Dermis lymphatic vessel endothelial cell (primary cell): ENCODE results near the gene MYL4. TPM values are rescaled to one million over a fixed set of nuclear protein-coding genes. Genes with fewer than 3 reads are reported as not detected.

Experiments used
- total RNA-seq: library from RNA; depleted of rRNA; stranded (reverse); fragments of >200 nt; gene quantifications from 2 replicates; pipeline ENCODE4 v1.2.1, GENCODE V29; 2014

MYL4 gene
- total RNA-seq, result 0.86 and 0.87 TPM in 2 replicates

DNA sequence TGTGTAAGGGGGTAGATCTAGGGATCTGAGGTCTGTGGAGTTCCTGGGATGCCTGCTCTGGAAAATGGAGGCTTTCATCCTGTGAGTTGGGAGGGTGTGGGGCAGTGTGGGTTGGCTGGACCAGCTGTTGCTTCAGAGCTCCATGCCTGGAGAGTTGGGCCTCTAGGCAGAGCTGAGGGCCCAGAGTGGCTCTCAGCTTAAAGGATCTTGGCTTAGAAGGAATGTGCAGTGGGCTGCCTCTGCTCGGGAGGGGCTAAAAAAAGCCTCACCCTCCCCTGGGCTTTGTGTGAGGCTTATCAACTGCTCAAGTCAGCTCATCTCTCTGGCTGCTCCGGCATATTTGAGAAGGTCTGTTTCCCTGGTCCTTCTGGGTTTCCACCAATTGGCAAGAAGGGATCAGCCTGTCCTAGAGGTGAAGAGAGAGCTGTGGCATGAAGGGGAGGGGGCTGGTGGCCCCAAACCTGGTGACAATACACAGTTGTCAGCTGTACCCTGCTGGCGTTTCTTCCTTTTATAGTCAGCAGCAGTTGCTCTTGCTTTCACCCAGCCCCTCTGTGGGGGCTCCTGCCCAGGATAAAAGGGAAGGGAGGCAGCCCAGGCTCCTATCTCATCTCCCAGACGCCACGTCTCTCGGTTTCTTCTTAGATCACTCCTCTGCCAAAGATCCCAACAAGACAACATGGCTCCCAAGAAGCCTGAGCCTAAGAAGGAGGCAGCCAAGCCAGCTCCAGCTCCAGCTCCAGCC is at the start of gene MYL4:
Gene MYL4 (plus strand): TSS at position 605 of the 745 bp plus-strand sequence. CDS start 75 bp downstream, at position 680.

DNA sequence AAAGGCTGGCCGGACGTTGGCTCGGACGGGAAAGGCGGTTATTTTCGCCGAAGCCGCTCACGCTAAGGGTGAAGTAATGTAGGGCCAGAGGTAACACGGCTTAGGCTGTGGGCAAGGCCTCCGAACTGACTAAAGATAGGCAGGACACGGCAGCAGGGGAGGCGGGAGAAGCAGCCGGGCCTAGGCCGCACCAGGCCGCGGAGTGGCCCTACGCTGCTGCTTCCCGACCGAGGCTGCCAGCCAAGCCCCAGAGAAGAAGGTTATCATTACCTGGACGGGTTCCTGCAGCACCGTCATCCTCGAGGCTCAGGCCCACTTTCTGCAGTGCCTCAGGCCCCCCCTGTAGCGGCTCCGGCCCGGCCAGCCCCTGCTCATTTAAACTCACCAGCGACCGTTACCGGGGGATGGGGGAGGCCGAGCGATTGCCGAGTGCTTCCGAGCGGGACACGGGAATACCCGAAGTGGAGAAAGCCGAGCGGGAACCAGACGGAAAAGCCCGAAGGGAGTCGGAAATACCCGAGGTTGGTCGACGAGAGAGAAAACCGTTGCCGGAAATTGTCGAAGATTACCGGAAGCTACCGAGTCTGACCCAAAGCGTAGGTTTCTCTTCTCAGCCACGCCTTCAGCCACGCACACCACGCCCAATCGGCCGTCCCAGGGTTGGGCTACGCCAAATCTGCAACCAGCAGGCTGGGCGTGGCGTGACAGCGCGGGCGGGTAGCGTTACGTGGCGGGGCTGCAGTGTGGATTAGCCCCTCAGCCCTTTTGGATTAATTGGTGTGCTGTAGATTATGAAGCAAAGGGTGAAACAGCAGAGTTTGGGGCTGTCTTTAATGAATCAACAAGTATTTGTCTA is 20.0 kb upstream of the MYL4 start, which contains the start of gene CDC27:
Gene CDC27 (minus strand): TSS at position 420 of the 856 bp plus-strand sequence. CDS start 123 bp downstream, at position 297.

DNA sequence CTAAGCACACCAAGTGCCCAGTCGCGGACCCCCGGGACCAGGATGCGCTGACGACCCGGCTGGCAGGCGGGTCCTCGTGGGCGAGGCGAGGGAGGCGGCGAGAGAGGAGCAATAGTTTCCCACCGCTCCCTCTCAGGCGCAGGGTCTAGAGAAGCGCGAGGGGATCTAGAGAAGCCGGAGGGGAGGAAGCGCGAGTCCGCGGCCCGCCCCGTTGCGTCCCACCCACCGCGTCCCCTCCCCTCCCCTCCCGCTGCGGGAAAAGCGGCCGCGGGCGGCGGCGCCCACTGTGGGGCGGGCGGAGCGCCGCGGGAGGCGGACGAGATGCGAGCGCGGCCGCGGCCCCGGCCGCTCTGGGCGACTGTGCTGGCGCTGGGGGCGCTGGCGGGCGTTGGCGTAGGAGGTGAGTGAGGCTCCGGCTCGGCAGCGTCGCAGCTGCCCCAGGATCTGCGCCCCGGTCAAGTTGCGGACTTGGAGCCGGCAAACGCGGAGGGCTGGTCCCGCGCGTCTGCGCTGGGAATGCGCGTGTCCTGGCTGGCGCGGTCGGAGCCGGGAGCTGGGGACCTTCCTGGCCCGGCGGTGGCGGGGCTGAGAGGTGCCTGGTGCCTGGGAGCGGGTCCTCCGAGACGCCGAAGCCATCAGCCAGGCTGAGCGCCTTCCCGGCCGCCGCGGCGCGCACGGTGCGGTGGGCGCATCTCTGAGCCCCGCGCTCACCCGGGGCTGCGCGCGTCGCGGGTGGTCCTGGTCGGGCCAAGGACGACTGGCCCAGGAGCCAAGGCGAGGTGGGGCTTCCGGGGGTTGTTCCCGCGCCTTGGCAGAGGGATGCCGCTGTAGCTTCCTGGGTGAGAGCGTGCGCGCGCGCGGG is 44.6 kb downstream of the MYL4 start, which contains the start of gene ITGB3:
Gene ITGB3 (plus strand): TSS at position 287 of the 862 bp plus-strand sequence. CDS start 35 bp downstream, at position 322.

Other genes with a start within 250 kb of the MYL4 start
- not detected in 2 replicates for gene RPRML, start 230.1 kb upstream of the MYL4 start, total RNA-seq
- 137 and 152 TPM in 2 replicates for gene CDC27, start 20.1 kb upstream of the MYL4 start, total RNA-seq
- gene ITGB3, start 44.5 kb downstream of the MYL4 start, total RNA-seq, result 357 and 435 TPM in 2 replicates
- gene EFCAB13, start 114.6 kb downstream of the MYL4 start, total RNA-seq, result 11.4 and 13.1 TPM in 2 replicates